ENCODE measurements around the gene PTPN22. TPM values are rescaled to one million over a fixed set of nuclear protein-coding genes. Genes with fewer than 3 reads are reported as not detected.
A peak's percentile ranks its signal among the peaks of the same experiment; 100 is the strongest.

PTPN22 gene
- total and polyA plus RNA-seq, 9 of the 15 experiments (the other 6 are each of a cell fraction or from before 2014, with no cell fraction given), result 0.45 to 4.6 (median 1.1) TPM

- H3K4me1 ChIP-seq (replicated peaks in 1 of 2; ENCODE audit: control insufficient read depth in 2 of 2, insufficient read depth in 2 of 2, low read length in 2 of 2), result peaks cover 14 to 15% of the 10 kb centered on the region in 2 experiments; a peak in 4 of 5 replicates
- H3K4me3 ChIP-seq, result peak overlapping the region; percentile 92
- in situ Hi-C loops (cut with MboI), result no loop called here
- H3K9me3 ChIP-seq (replicated peaks; ENCODE audit: control insufficient read depth, insufficient read depth, low read depth, low read length), result no peaks in the 10 kb centered on the region; the same call in 1 of the 2 replicates
- under 1% methylated on average over 5 of the region's 5 CpGs for WGBS (ENCODE audit: insufficient coverage, low coverage, missing lambda C conversion rate)
- DNase-seq (ENCODE audit: extremely low read depth in 1 of 4, low spot score in 3 of 4) (peak in 1 of 4 experiments; percentile 23), FAIRE-seq (no peak), ATAC-seq (no peak)
- peaks cover 12% of the 10 kb centered on the region; the same call in 1 of the 2 replicates for H4K20me1 ChIP-seq (replicated peaks; ENCODE audit: control insufficient read depth, insufficient read depth, low read length)
- peaks cover 71% of the 10 kb centered on the region for H3K79me2 ChIP-seq (ENCODE audit: control insufficient read depth, insufficient read depth, low read length)
- H3K9me1 ChIP-seq (ENCODE audit: control insufficient read depth, insufficient read depth, low read length), result no peaks in the 10 kb centered on the region
- H2AFZ ChIP-seq (ENCODE audit: low read depth, low read length), result no peak overlapping the region
- peaks cover 14% of the 10 kb centered on the region for H3K36me3 ChIP-seq (ENCODE audit: control insufficient read depth, insufficient read depth, low read length)
- H3K27me3 ChIP-seq (ENCODE audit: control insufficient read depth in 2 of 2, insufficient read depth in 2 of 2, low read length in 2 of 2), result no peaks in the 10 kb centered on the region
- H3K27ac ChIP-seq (ENCODE audit: extremely low read depth, low read depth, low read length), result peak overlapping the region; percentile 48
- peak overlapping the region; percentile 4 to 93; a peak in 2 of 4 replicates for H3K9ac ChIP-seq (ENCODE audit: insufficient read depth in 1 of 2, low read depth in 2 of 2, low read length in 2 of 2)
- H3K4me2 ChIP-seq (ENCODE audit: insufficient read depth, low read length), result peak overlapping the region; percentile 82
- ChIA-PET CTCF (ENCODE audit: low intra/inter-chr PET ratio) (no interaction called here), POLR2A (no interaction called here)
- no TSS peak for BruUV-seq (replicated peaks)
- intact Hi-C loops (cut with micrococcal nuclease), result loop anchor here (5.0 kb wide), 1 partner anchor 133 kb away; no protein-coding TSS in a partner anchor
- TF ChIP-seq XRCC3 (IDR thresholded peaks at IDR 0.05), result no peak
- TF ChIP-seq HDAC2 (IDR thresholded peaks at IDR 0.05), result no peak
- peak; percentile 48; the same call in 1 of the 2 replicates for TF ChIP-seq JUND (IDR thresholded peaks at IDR 0.05; ENCODE audit: borderline replicate concordance, low read depth, low read length)
- peak; percentile 72; the same call in 2 of the 3 replicates for TF ChIP-seq JUND (tag; IDR thresholded peaks at IDR 0.05; ENCODE audit: borderline replicate concordance, low read depth, low read length)
- TF ChIP-seq RBFOX2 (IDR thresholded peaks at IDR 0.05; ENCODE audit: low read depth, low read length), result 0 out of 2 replicates have a peak, but pooled peaks have one; percentile 11
- no peak for TF ChIP-seq MTA3 (IDR thresholded peaks at IDR 0.05; ENCODE audit: borderline replicate concordance)
- no peak for TF ChIP-seq ZSCAN32 (CRISPR knock-in tag; IDR thresholded peaks at IDR 0.05)
- no peak for TF ChIP-seq GABPB1 (CRISPR knock-in tag; IDR thresholded peaks at IDR 0.05)
- TF ChIP-seq ZNF512 (tag; IDR thresholded peaks at IDR 0.05), result no peak
- TF ChIP-seq E4F1 (CRISPR knock-in tag; IDR thresholded peaks at IDR 0.05; ENCODE audit: borderline replicate concordance), result no peak
- 0 out of 2 replicates have a peak, but pooled peaks have one; percentile 29 for TF ChIP-seq ARID2 (IDR thresholded peaks at IDR 0.05)
- no peak for TF ChIP-seq U2AF1 (optimal IDR thresholded peaks at IDR 0.05; ENCODE audit: low read depth, low read length)
- no peak for TF ChIP-seq HNRNPK (IDR thresholded peaks at IDR 0.05; ENCODE audit: low read depth, low read length, poor library complexity, severe bottlenecking)
- peak; percentile 90 to 94 for TF ChIP-seq FOXK2 (conservative IDR thresholded peaks at IDR 0.05 in 1 of 2, IDR thresholded peaks at IDR 0.05 in 1 of 2; ENCODE audit: low read depth in 2 of 2)
- no peak for TF ChIP-seq SMC3 (conservative IDR thresholded peaks at IDR 0.05; ENCODE audit: insufficient read depth, low read depth, low read length)
Measured at GRCh38 chr1:113809670-113810602, 61.6 kb downstream of the PTPN22 start.

Measured in K562 (cell line).